Mucosa of gallbladder (tissue), 1 donor: ENCODE measurements around the gene PODNL1. TPM values are rescaled to one million over a fixed set of nuclear protein-coding genes. Genes with fewer than 3 reads are reported as not detected.

ENCODE experiments used
- DNase-seq: peaks from one replicate; pipeline ENCODE4 v3.0.0-alpha.2; 2020; ENCODE audit warnings: low spot score
- total RNA-seq: library from RNA; stranded (reverse); gene quantifications from one replicate; pipeline ENCODE4 v1.2.1, GENCODE V29; 2021
- donor health status: DM: no; HTN: no; CAD: no.

PODNL1 gene
- total RNA-seq, 1 donor from 2014 or later, result 3.2 TPM

DNA sequence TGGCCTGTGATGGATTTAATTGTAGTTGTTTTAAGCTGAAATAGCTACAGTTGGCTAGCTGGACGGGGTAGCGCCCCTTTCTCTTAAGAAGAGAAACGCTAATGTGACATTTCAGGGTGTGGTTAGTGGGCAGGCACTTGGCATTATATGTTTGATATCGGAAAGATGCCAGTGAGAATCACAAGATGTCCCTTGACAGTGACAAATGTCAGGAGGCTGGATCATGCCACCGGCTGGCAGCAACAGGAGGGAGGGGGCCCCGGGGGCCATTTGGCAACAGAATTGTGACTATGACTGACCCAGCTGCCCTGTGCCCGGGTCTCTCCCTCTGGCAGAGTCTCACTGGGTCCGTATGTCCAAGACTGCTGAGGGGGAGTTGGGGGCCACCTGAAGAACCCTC, 18.8 kb upstream of the PODNL1 start:
- no peak for DNase-seq

DNA sequence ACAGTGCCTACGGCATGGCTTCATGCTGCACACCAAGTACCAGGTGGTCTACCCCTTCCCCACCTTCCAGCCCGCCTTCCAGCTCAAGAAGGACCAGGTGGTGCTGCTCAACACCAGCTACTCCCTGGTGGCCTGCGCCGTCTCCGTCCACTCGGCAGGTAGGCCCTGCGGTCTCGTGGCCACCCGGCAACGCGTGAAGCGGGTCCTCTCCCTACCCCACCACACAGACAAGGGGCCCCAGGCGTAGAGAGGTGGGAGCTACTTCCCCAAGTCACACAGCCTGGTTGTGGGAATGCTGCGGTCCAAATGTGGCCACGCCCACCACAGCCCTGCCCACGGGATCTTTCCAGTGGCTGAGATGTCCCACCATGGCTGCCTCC, 18.1 kb upstream of the PODNL1 start:
- DNase-seq, result no peak

DNA sequence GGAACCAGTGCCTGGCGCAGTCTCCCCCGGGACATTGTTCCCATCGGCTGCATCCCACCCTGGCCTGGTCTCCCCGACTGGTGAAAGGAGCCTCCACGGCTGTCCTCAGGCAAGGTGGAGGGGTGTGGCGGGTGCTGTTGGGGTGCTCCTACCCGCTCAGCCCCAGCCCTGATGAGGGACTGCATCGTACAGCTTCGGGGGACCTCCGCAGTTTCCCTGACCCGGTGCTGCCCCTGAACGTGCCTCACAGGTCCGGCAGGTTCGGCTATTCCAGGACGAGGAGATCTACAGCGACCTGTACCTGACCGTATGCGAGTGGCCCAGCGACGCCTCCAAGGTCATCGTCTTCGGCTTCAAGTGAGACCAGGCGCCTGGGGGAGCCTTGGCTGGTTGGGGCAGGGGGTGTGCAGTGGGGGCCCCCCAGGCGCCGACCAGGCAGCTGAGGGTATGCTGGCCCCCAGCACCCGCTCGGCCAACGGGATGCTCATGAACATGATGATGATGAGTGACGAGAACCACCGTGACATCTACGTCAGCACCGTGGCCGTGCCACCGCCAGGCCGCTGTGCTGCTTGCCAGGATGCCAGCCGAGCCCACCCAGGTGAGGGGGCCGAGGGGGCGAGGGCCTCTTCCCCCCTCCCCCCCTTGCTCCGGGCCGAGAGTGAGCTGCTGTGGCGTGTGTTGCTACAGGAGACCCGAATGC, 17.6 kb upstream of the PODNL1 start:
- no peak for DNase-seq

DNA sequence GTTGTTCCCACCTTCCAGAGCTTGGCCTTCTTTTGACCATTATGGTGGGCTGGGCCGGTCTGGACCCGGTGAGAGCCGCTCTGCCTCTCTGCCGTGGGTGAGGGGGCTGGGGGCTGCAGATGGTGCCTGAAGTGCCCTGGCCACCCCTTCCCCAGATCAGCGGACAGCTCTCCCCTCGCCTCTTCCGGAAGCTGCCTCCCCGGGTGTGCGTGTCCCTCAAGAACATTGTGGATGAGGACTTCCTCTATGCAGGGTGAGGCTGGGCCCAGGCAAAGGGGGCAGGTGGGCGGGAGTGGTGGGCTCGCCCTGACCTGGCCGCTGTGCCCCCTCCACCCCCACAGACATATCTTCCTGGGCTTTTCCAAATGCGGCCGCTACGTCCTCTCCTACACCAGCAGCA, 16.0 kb upstream of the PODNL1 start:
- no peak for DNase-seq

DNA sequence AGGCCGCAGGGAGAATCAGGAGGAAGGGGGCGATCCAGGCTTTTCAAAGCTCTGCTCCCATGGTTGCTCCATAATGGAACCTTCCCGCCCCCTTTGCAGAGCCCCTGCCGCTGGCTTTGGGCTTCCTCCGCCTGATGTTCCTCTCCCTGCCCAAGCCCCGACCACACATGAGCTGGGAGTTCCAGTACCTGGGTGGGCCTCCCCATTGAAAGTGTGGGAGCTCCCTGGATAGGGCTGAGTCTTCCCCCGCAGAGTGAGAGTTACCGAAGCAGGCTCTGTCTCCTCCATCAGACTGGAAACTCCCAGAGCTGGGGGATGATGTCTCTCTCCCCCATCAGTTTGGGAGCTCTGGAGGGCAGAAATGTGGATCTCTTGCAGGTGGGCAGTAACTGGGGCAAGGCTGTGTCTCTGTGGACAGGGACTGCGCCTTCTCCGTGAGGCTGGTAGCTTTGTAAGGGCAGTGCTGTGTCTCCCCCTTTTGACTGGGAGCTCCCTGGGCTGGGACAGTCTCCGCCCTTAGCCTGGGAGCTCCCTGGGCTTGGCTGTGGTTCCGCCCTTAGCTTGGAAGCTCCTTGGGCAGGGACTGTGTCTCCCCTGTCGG, 14.8 kb upstream of the PODNL1 start:
- no peak for DNase-seq

DNA sequence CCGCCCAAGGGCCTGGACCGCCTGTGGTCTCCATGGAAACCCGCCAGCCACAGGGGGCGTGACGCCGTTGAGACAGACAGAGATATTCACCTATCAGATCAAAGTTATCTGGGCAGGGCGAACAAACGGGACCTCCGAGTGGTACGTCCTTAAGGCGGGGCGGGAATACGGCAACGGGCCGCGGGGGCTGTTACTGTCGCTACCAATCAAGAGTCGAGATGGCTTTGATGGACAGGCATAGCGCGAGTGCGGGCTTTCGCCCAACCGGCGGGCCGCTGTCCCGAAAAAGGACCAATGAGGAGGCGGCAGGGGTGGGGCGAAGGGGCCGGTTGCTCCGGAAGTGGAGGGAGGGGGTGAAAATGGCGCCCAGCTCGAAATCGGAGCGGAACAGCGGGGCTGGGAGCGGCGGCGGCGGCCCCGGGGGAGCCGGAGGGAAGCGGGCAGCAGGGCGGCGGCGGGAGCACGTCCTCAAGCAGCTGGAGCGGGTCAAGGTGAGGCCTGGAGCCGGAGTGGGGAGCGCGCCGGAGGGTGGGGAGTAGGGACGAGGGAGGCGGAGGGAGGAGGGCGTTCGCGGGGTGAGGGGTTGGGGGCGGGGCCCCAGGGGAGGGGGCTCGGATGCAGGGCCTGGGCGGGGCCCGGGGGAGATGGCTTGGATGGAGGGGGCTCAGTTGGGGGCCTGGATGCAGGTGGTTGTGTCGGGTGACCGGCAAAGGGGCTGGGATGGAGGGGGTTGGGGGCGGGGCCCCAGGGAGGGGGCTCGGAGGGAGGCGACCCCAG, 14.1 kb upstream of the PODNL1 start, which contains the start of gene DCAF15:
Gene DCAF15, plus strand, starts transcription at position 356 of the 777 bp plus-strand sequence. Its CDS starts 4 bp downstream, at position 360.
- peak; percentile 100 for DNase-seq

DNA sequence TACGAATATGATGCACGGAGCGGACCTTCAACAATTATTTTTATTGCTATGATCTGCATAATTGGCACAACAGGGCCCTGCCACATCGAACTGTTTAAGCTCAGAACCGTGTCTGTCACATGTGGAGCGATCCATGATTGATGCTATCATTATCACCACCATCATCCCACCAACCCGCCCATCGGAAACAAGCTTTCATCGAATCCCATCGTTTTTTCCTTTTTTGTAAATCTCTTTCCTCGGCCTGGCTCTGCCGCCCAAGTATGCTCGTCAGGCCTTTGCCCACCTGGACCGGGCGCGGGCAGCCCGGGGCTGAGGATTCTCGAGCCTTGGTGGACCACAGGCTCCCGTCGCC, 13.6 kb upstream of the PODNL1 start:
- DNase-seq, result no peak

DNA sequence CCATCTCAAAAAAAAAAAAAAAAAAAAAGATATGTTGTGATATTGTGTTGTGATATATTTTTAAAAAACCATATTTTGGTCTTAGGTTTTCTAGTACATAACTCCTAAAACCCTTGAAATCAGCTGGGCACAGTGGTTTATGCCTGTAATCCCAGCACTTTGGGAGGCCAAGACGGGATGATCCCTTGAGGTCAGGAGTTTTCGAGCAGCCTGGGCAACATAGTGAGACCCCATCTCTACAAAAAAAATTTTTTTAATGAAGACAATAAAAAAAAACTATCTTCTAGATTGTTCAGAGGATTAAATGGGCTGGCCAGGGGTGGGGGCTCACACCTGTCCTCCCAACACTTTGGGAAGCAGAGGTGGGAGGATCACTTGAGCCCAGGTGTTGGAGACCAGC, 12.8 kb upstream of the PODNL1 start:
- no peak for DNase-seq

DNA sequence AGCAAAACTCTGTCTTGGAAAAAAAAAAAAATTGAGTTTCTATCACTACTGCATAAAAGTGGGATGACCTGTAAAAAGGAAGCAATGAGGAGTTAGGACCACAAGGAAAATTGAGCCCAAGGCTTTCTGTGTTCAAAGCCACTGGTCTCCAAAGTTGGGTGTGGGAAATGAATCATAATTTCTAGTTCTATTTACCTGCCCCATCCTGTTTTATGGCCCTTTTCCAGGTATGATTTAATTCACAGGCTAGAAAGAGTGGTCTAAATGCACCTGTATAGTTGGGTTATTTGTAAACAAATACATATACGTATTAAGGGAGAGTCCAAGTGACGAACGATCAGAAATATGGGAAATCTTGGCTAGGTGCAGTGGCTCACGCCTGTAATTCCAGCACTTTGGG, 8.2 kb upstream of the PODNL1 start:
- DNase-seq, result no peak

DNA sequence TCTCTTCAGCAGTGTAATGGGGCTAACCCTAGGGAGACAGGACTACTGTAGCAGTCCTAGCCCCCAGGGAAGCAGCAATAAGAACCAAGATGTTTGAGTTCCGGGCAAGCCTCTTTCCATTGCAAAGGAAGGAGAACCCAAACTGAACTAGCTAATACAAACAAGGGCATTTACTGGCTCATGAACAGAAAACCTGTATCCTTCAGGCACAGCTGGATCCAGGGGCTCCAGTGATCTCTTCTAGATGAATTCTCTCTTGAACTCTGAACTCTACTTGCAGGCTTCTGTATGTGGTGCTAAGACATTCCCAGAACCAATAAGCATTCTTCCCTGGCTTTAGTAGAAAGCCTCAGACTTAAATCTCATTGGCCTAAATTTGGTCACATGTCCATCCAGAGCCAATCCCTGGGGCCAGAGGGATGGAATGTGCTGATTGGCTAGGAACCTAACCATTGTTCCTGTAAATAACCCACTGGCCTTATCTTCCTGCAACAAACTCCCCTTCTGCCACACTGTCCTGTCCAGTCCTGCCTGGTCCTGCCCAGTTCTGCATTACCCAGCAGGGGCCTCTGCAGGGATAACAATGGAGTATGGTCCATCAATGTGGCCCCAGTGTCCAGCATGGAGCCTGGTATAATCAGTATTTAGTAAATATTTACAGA, 3.9 kb upstream of the PODNL1 start:
- DNase-seq, result no peak

DNA sequence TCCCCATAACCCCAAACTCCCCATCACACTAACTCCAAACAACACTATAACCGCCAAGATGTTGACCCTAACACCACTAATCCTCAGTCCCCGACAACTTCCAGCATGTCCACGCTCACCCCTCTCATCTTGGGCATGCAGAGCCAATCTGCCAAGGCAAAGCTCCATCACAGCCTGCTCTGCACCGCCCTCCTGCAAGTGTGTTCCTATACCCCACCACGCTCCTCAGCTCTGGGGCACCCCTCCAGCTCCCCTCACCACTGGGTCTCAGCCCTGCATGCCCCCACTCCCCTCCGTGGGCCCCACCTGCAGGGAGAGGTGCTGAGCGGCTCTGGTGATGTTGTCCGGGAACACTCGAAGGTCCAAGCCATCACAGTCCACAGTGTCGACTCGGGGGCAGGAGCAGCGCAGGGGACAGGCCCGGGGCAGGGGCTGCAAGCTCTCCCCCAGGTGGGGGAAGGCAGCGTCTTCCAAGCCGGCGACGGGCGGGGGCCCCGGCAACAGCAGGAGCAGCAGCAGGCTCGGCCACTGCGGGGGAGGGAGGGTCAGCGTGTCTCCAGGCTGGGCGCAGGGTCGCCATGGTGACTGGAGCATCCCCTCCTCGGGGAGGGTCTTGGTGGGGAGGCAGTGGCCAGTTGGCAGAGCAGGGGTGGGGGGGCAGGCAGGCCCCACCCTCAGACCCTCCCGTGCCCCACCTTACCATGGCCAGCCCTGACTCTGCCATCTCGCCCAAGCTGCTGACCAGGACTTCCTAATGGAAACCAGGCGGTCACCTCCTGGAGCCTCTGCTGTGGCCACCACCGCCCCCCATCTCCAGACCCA, 527 bp downstream of the PODNL1 start:
- DNase-seq, result no peak

DNA sequence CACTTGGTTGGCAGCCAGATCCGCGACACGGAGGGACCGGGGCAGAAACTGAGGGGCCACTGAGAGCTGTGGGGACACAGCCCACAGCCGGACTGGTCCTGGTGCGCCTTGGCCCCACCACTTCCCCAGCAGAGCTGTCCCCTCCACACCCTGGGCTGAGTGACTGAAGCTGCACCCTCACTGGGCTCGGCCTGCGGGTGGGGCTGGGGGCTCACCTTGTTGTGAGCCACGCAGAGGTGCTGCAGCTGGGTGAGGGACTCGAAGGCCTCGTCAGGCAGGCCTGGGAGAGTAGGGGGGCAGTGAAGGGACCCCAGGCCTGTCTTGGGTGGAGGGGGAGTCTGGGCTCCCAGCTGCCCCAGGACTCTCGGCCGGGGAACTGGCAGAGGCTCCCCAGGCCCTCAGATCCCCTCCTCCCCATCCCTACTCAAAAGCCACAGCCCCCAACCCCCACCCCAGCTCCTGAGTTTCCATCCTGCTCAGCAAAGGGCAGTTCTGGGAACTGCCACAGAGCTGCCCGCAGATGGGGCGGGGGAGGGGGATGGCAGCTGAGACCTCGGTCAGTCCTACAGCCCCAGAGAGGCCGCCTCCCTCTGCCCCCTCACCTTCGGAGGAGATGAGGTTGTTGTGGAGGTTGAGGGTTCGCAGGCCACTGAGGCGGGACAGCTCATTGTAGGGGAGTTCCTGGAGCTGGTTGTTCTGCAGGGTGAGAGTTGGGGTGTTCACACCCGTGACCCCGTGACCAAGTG, 2.3 kb downstream of the PODNL1 start:
- DNase-seq, result no peak

DNA sequence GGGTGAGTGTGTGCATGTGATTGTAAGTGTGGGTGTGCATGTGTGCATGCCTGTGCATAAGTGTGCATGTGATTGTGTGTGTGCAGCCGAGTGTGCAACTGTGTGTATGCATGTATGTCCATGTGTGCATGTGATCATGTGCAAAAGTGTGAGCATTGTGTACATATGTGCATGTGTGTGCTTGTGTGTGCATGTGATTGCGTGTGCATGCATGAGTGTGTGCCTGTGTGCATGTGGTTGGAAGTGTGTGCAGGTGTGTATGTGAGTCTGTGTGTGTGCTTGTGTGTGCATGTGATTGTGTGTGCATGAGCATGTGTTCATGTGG, 3.5 kb downstream of the PODNL1 start:
- no peak for DNase-seq

DNA sequence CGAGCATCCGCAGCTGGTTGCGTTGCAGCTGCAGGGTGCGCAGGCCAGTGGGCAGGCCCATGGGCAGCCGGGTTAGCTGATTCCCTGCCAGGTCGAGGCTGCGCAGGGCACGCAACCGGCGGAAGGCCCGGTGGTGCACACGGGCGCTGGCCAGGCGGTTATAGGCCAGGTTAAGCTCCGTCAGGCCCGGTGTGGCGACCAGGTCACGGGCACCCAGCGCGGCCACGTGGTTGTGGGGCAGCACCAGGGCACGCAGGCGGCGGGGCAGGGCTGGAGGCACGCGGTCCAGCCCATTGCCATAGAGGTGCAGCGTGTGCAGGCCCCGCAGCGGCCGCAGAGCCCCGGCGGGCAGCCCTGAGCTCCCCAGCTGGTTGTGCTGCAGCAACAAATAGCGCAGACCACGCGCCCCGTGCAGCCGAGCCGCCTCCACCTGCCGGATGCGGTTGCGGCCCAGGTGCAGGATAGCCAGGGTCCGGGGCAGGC, 5.3 kb downstream of the PODNL1 start:
- no peak for DNase-seq

DNA sequence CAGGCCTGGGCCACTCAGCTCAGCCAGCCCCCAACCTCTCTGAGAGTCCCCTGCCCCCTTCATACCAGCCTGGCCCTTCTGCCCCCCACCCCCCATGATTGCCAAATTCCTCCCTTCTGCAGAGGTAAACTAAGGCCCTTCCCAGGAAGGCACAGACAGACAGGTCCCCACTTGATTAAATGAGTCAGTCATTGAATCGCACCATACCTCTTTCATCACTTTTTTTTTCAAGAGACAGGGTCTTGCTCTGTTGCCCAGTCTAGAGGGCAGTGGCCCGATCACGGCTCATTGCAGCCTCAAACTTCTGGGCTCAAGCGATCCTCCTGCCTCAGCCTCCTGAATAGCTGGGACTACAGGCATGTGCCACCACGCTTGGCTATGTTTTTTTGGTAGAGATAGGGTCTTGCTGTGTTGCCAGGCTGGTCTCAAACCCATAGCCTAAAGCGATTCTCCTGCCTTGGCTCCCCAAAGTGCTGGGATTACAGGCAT, 6.0 kb downstream of the PODNL1 start:
- no peak for DNase-seq

DNA sequence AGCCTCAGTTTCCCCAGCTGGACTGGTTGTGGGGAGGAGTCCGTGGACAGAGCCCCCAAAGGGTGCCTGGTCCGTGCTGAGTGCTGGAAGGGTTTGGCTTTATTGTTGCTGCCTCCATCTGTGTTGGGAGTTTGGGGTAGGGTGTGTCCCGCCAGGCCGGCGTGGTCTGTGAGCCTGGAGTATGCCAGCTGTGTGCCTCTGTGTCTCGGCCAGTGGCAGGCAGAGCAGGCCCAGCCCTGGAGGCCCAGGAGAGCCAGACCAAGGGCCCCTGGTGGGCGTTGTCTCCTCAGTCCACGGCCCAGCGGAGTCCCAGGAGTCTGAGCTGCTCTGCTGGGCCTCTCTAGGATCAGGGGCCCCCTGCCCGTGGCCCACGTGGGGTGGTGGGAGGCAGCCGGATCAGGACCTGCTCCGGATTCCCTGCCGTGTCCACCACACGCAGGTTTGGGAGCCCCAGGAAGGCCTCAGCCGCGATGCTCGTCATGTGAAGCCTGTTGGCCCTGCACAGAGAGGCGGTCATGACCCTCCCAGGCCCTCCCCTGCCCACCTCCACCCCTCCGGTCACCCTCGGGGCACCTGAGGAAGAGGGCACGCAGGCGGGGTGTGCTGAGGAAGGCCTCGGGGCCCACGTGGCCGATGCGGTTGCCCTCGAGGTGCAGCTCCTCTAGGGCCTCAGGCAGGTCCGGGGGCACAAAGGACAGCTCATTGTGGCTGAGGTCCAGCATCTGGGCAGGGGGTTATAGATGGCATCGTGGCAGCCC, 6.6 kb downstream of the PODNL1 start:
- DNase-seq, result no peak

DNA sequence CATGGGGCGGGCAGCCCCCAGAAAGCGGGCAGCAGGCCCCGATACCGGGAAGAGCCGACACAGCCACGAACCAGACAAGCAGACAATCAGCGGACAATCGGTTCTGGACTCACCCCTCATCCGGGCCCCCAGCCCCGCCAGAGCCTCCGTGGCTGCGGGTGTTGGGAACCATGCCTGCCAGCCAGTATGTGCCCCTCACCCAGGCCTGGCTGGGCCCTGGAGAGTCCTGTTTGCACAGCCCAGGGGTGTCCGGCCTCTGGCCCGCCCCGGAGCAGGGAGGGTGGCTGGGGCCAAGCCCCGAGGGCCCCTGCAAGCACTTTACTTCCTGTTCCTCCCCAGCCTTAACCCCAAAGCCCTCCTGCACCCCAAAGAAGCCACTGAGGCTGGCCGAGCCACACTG, 7.8 kb downstream of the PODNL1 start:
- no peak for DNase-seq

DNA sequence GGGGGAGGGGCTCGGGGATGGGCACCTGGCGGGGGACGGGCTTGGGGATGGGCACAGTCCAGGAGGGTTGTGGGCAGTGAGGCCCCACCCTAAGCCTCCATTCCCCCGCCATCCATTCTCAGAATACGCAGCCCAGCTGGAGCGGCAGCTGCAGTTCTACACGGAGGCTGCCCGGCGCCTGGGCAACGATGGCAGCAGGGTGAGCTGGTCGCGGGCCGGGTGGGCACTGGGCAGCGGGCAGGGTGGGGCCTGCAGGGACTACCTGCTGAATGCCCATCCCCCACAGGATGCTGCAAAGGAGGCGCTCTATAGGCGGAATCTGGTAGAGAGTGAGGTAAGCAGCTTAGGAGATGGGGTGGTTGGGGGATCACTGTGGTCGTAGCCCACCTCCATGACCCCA, 8.3 kb downstream of the PODNL1 start:
- DNase-seq, result no peak

DNA sequence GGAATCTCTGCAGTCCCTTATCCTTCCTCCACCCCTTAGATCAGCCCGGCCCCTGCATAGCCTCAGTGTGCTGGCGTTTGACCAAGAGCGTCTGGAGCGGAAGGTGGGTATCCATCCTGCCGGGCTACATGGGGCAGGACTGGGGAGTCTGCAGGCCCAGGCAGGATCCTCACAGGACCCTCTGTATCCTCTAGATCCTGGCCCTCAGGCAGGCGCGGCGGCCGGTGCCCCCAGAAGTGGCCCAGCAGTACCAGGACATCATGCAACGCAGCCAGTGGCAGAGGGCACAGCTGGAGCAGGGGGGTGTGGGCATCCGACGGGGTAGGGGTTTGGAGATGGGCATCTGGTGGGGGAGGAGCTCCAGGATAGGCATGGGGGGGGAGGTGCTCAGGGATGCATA, 8.9 kb downstream of the PODNL1 start:
- DNase-seq, result no peak

DNA sequence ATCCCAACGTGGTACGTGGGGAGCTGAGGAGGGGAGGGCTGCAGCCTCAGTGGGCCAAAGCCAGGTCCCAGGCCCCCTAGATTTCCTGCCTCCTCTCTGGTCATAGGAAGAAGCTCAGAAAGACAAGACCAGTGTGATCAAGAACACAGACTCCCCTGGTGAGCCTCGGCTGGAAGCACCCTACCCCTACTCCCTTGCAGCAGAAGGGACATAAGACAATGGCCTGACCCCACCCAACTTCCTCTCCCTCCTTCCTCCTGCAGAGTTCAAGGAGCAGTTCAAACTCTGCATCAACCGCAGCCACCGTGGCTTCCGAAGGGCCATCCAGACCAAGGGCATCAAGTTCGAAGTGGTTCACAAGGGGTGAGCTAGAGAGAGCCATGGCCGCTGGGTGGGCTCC, 11.5 kb downstream of the PODNL1 start:
- DNase-seq, result no peak
